A673 (cell line): ENCODE measurements around the gene CARM1.

Source experiments
- EZH2 ChIP-seq: fragments of 200-600 bp; sonication (generic); IDR thresholded peaks from 2 replicates; pipeline ENCODE4 v1.6.1; 2017; ENCODE audit warnings: borderline replicate concordance, low read depth, mild to moderate bottlenecking, mixed read lengths, antibody characterized with exemption, low read length; ENCODE audit not compliant: poor library complexity, severe bottlenecking
- TF ChIP-seq, protein P1 (sequence below): fragments of 300-800, 200-600 bp; sonication (generic); conservative IDR thresholded peaks from 2 replicates; pipeline ENCODE4 v1.5.1; 2017; ENCODE audit warnings: low read depth, mild to moderate bottlenecking, antibody characterized with exemption, low read length, moderate library complexity, mixed read lengths

DNA sequence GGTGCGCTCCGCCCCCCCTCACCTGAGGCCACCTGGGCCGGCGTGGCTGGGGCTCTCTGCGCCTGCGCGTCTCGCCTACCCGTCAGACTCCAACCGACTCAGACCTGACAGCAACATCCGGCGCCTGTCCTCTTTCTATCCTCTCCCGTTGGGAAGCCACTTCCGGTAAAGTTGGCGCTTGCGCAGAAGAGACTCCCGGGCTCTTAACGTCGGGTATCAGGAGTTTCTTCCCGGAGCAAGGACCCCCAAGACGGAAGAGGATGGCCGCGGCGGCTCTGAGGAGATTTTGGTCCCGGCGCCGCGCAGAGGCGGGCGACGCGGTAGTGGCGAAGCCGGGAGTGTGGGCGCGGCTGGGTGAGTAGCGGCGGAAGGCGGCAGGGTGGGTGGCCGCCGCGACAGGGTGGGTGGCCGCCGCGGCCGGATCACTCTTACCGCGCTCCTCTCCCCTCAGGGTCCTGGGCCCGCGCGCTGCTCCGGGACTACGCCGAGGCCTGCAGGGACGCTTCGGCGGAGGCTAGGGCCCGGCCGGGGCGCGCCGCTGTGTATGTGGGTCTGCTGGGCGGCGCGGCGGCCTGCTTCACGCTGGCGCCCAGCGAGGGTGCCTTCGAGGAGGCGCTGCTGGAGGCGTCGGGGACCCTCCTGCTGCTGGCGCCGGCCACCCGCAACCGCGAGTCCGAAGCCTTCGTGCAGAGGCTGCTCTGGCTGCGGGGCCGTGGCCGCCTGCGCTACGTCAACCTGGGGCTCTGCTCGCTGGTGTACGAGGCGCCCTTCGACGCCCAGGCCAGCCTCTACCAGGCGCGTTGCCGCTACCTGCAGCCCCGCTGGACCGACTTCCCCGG, 57.4 kb downstream of the CARM1 start, which contains the start of the genes TIMM29 and YIPF2:
- no peak for TF ChIP-seq EZH2
- TF ChIP-seq, protein P1, sequence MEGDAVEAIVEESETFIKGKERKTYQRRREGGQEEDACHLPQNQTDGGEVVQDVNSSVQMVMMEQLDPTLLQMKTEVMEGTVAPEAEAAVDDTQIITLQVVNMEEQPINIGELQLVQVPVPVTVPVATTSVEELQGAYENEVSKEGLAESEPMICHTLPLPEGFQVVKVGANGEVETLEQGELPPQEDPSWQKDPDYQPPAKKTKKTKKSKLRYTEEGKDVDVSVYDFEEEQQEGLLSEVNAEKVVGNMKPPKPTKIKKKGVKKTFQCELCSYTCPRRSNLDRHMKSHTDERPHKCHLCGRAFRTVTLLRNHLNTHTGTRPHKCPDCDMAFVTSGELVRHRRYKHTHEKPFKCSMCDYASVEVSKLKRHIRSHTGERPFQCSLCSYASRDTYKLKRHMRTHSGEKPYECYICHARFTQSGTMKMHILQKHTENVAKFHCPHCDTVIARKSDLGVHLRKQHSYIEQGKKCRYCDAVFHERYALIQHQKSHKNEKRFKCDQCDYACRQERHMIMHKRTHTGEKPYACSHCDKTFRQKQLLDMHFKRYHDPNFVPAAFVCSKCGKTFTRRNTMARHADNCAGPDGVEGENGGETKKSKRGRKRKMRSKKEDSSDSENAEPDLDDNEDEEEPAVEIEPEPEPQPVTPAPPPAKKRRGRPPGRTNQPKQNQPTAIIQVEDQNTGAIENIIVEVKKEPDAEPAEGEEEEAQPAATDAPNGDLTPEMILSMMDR: no peak
